Adipose tissue (tissue), 3 donors: ENCODE results near the gene OR1C1. TPM values are rescaled to one million over a fixed set of nuclear protein-coding genes. Genes with fewer than 3 reads are reported as not detected.

ENCODE experiments used
- polyA plus RNA-seq, 3 donors: library from polyadenylated mRNA; stranded (reverse); fragments of 200-250 nt; gene quantifications; one replicate each; pipeline ENCODE4 v1.2.3, GENCODE V29; 2013
- donor health status: healthy with polysubstance abuse.
- donor health status: Bipolar disorder and iron deficiency.
- donor health status: healthy.

Gene OR1C1
- polyA plus RNA-seq, 3 donors = not detected

Other genes starting within 250 kb of the OR1C1 start
- under 1 TPM in 1 of 3 donors, not detected in 2; 0.06 TPM for gene OR2C3, start 224.1 kb downstream of the OR1C1 start, polyA plus RNA-seq
- under 1 TPM; 0.01 to 0.67 (median 0.19) TPM for gene GCSAML, start 211.4 kb downstream of the OR1C1 start, polyA plus RNA-seq
- not detected for gene OR2G2, start 172.2 kb downstream of the OR1C1 start, polyA plus RNA-seq
- not detected for gene OR2G3, start 155.0 kb downstream of the OR1C1 start, polyA plus RNA-seq
- gene OR13G1, start 80.8 kb downstream of the OR1C1 start, polyA plus RNA-seq = not detected
- gene OR6F1, start 43.9 kb downstream of the OR1C1 start, polyA plus RNA-seq = not detected
- not detected for gene OR14K1, start 21.9 kb downstream of the OR1C1 start, polyA plus RNA-seq
- not detected for gene OR14A2, start 12.4 kb downstream of the OR1C1 start, polyA plus RNA-seq
- gene OR14A16, start 63.6 kb upstream of the OR1C1 start, polyA plus RNA-seq = not detected
- not detected for gene OR11L1, start 81.3 kb upstream of the OR1C1 start, polyA plus RNA-seq
- under 1 TPM; 0.10 to 0.34 (median 0.11) TPM for gene TRIM58, start 96.6 kb upstream of the OR1C1 start, polyA plus RNA-seq
- gene OR2W3, start 135.0 kb upstream of the OR1C1 start, polyA plus RNA-seq = under 1 TPM in 1 of 3 donors, not detected in 2; 0.15 TPM
- not detected for gene OR2T8, start 159.7 kb upstream of the OR1C1 start, polyA plus RNA-seq
- not detected for gene OR2AJ1, start 164.3 kb upstream of the OR1C1 start, polyA plus RNA-seq
- gene OR2L8, start 188.3 kb upstream of the OR1C1 start, polyA plus RNA-seq = not detected
- gene OR2AK2, start 204.7 kb upstream of the OR1C1 start, polyA plus RNA-seq = not detected